Posterior vena cava (tissue), 2 donors: ENCODE data around the gene DHRS4L2. TPM values are rescaled to one million over a fixed set of nuclear protein-coding genes. Genes with fewer than 3 reads are reported as not detected.
"Not testable (repeated sequence)": the region's sequence is repeated elsewhere in the genome, so short reads cannot be mapped to it uniquely, and the experiment has no call there.

ENCODE experiments used
- DNase-seq: peaks from one replicate; pipeline ENCODE4 v3.0.0-alpha.2; 2020; ENCODE audit warnings: low spot score
- intact Hi-C, 2 donors: fragments of 100-400 bp; cut with DNase I; formaldehyde crosslinking; loops; one replicate each; pipeline versions ENCODE4 v1.14.1 to v1.14.2; 2022 to 2023
- total RNA-seq, 2 donors: library from RNA; stranded (reverse); fragmentation: NEBNext Ultra II Directional; extraction: Animal tissue kit (Norgen Biotek cat#: 25700); gene quantifications; one replicate each; pipeline ENCODE4 v1.2.1, GENCODE V29; 2021
- donor health status: DM: yes; HTN: yes; CAD: no.
- donor health status: DM: yes; HTN: yes; CAD: no.

Gene DHRS4L2
- total RNA-seq, 2 donors from 2014 or later: 15.1 to 16.9 TPM

DNA sequence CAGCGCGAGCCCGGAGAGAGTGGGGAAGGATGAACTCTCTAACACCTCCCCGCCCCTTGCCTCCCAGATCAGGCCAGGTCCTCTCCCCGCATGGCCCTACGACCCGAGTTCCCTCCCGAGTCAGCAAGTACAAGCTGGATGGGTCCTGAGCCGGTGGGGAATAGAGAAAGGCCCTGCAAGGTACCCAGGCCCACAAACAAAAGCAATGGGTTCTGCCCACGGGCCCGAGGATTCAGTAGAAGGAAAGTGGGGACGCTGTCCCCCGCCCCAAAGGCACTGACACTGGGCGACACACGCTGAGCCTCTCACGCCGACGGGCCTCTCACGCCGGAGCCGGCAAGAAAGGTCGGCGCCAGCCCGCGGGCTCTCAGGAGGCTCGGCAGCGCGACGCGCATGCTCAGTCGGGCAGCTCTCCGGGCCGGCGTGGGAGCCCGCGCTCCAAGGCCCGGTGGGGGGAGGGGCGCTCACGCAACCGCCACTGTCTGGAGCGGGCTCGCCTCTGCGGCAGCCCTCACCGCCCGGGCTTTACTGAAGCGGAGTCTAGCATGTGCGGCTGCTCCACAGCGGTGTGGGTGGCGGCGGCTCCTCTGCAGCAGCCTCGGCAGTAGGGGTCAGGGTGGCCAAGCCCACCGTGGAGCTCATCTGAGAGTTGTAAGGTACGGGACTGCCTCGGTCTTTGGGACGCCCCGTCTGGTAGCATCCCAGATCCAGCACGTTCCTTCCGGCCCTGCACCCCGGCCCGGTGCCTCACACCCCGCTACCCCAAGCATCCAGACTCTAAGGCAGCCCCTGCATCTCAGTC is 19.0 kb upstream of the DHRS4L2 start:
- DNase-seq: peak; percentile 70
- intact Hi-C loops: loop anchor here in 1 of 2 donors (5.0 kb wide), 1 partner anchor 48 kb away; no protein-coding TSS in a partner anchor

DNA sequence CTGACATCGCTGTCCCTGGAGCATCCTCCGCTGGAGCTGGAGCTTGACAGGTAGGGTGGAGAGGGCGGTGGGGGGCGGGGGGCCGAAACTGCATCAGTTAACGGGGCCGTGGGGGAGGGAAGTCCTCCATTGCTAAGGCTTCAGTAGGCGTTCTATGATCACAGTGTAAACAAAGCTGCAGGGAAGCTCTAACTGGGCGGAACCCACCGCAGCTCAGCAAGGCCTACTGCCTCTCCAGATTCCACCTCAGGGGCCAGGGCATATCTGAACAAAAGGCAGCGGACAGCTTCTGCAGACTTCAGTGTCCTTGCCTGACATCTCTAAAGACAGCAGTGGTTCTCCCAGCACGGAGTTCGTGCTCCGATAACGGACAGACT is 18.5 kb upstream of the DHRS4L2 start:
- DNase-seq: not testable (repeated sequence)
- intact Hi-C loops: loop anchor here in 1 of 2 donors (5.0 kb wide), 1 partner anchor 47 kb away; no protein-coding TSS in a partner anchor

DNA sequence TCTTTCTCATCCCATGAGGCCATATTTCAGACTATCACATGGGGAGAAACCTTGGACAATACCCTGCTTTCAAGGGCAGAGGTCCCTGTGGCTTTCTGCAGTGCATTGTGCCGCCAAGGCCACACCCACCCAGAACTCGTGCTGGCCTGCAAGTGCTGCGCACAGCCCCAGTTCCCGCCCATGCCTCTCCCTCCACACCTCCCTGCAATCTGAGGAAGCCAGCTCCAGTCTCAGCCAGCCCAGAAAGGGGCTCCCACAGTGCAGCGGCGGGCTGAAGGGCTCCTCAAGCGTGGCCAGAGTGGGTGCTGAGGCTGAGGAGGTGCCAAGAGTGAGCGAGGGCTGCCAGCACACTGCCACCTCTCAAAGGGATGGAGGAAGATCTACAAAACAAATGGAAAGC is 15.6 kb upstream of the DHRS4L2 start:
- not testable (repeated sequence) for DNase-seq
- intact Hi-C loops: loop anchor here in 1 of 2 donors (5.0 kb wide), 1 partner anchor 44 kb away; no protein-coding TSS in a partner anchor

DNA sequence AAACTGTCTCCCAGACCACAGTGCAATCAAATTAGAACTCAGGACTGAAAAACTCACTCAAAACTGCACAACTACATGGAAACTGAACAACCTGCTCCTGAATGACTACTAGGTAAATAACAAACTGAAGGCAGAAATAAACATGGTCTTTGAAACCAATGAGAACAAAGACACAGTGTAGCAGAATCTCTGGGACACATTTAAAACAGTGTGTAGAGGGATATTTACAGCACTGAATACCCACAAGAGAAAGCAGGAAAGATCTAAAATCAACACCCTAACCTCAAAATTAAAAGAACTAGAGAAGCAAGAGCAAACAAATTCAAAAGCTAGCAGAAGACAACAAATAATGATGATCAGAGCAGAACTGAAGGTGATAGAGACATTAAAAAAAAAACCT is 14.7 kb upstream of the DHRS4L2 start:
- DNase-seq: not testable (repeated sequence)
- intact Hi-C loops: loop anchor here in 1 of 2 donors (5.0 kb wide), 1 partner anchor 43 kb away; no protein-coding TSS in a partner anchor

DNA sequence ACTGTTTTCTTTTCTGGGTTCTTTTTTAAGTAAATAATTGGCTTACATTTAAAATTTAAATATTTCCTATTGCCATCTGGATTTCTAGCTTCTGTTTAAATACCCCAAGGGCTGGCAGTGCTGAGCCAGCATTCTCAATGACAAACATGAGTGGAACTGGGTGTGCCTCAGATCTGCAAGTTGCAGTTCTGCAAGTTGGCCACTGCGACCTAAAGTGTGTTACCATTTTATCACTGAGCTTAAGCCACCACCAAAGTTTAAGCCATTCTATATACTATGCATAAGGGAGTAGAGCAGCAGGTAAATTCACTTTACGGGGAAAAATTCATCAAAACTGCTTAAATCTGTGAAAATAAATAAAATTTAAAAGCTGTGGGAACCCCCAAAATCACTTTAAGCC is 11.5 kb upstream of the DHRS4L2 start:
- DNase-seq, intact Hi-C loops: not testable (repeated sequence)

DNA sequence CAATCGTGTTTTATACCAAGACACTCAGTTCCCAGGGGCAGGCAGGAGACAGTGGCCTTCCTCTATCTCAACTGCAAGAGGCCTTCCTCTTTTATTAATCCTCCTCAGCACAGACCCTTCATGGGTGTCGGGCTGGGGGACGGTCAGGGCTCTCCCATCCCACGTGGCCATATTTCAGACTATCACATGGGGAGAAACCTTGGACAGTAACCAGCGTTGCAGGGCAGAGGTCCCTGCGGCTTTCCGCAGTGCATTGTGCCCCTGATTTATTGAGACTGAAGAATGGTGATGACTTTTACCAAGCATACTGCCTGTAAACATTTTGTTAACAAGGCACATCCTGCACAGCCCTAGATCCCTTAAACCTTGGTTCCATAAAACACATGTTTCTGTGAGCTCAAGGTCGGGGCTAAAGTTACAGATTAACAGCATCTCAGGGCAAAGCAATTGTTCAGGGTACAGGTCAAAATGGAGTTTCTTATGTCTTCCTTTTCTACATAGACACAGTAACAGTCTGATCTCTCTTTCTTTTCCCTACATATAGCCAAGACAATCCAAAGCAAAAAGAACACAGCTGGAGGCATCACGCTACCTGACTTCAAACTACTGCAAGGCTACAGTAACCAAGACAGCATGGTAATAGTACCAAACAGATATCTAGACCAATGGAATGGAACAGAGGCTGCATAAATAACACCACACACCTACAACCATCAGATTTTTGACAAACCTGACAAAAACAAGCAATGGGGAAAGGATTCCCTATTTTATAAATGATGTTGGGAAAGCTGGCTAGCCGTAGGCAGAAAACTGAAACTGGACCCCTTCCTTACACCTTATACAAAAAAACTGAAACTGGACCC is 6.5 kb upstream of the DHRS4L2 start:
- DNase-seq, intact Hi-C loops: not testable (repeated sequence)

DNA sequence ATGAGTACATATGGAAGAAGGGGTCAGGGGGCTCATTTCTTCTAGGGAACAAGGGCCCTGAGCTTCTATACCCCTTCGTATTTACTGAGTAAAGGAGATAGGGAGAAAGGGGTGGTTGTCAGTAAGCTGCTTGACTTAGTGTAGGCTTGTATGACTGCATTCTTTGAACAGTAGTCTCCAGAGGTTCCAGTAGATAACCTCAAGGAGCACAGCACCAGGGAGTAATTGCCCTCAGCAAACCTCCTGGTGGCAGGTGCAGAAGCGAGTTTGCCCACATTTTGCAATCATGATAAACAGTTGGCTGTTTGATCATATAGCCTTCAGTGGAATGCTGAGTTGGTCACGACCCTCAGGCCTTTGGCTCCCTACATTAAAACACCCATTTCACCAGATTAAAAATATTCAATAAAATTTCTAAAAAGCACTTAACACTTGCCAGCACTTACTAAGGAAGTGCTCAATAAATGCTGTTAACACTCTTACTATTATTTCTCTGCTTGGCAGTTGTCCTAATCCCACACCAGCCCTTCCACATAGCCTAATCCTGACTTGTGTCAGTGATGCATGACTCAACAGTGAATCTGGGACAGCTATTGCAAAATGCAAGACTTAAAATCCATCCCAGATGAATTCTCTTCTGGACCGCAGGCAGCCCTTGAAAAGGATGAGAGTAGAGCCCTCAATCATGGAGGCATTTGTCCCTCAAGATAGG is 3.7 kb upstream of the DHRS4L2 start:
- no peak for DNase-seq
- intact Hi-C loops: no loop called here

DNA sequence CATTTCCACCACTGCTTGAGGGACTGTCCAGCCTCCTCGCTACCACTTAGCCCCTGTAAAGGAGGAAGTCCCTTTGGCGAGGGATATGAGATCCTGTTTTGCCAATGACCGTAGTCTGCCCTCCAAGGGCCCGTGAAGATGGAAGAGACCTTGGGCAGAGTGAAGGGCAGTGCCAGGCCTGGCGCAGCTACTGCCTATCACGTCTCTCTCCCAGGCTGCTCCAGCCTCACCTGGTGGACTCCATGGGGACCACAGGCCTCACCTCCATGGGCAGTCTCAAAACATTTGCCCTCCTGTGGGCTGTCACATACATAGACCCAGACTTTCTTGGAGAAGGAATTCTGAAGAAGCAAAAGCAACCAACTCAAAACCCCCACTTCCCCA is 514 bp upstream of the DHRS4L2 start:
- DNase-seq, intact Hi-C loops: not testable (repeated sequence)

DNA sequence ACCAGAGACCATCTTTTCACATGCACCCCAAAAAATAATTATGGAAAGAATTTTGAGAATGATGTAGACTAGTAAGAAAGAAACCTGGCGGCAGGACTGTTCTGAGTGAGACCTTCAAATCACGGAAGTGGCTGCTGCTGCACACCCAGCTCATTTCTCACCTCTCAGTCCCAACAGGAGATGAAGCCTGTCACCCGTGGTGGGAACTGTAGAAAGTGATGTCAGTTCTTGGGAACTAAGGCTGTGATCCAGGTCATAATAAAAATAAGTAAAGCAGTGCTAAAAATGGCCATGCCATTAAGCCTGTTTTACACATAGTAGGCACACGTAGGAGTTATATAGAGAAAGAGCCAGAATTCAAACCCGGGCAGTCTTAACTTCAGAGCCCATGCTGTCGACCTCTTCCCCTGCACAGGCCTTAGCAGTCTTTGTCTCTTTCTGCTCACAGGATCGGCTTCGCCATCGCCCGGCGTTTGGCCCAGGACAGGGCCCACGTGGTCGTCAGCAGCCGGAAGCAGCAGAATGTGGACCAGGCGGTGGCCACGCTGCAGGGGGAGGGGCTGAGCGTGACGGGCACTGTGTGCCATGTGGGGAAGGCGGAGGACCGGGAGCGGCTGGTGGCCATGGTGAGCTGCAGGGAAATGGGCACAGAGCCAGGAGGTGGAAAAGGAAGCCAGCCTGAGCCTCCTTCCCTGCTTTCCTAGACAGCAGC is 1.2 kb downstream of the DHRS4L2 start:
- DNase-seq: peak; percentile 80
- intact Hi-C loops: not testable (repeated sequence)

DNA sequence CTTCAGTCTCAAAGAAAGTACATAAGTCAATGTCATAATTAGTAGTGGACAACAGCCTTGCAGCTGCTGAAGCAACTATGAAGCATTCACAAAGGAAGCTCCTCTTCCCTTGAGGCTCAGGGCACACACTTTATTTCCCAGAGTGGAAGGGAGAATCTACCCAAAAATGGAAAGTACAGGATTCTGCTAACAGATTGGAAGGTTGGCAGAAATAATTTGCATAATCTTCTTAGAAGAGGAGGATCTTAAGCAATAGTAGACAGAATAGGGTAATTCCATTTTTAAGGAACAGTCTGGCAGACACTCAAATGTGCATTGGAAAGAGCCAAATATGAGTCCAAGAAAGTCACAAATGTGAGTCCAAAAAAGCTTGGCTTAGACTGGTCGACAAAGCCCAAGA is 2.2 kb downstream of the DHRS4L2 start:
- intact Hi-C loops, DNase-seq: not testable (repeated sequence)

DNA sequence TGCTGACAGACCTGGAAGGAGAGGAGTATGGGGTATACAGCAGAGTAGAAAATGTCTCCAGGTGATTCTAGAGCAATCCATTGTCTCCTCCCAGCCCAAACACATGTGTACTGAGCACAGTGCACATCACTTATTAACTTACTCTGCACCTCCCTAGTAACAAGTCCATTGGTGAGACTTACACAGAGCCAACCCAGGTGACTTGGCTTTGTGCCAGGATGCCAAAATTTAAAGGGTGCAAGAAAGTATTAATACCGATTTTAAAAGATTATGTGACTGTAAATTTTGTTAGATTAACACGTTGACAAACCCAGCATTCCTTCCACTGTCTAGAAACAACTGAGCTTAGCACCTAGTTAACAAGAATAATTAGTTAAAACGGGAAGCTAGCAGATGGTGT is 4.3 kb downstream of the DHRS4L2 start:
- intact Hi-C loops, DNase-seq: not testable (repeated sequence)

DNA sequence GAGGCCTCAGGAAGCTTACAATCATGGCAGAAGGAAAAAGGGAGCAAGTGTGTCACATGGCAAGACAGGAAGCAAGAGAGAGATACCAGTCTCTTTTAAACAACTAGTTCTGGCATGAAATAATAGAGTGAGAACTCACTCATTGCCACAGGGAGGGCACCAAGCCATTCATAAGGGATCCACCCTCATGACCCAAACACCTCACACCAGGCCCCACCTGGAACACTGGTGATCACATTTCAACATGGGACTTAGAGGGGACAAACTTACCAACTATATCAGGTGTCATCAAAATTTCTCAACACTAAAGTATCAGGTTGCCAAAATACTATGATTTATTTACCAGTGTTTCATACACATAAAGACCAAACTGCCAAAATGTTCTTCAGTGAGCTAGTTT is 7.3 kb downstream of the DHRS4L2 start:
- DNase-seq, intact Hi-C loops: not testable (repeated sequence)

DNA sequence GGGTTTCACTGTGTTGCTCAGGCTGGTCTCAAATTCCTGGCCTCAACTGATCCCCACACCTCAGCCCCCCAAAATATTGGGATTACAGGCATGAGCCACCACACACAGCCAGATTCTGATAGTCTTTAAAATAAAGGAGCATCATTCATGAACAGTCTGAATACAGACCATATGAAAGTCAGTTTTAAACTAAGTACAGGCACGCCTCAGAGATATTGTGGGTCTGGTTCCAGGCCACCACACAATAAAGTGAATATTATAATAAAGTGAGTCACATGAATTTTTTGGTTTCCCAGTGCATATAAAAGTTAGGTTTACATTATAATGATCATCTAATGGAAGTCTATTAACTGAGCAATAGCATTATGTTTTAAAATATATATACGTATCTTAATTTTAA is 8.1 kb downstream of the DHRS4L2 start:
- DNase-seq, intact Hi-C loops: not testable (repeated sequence)

DNA sequence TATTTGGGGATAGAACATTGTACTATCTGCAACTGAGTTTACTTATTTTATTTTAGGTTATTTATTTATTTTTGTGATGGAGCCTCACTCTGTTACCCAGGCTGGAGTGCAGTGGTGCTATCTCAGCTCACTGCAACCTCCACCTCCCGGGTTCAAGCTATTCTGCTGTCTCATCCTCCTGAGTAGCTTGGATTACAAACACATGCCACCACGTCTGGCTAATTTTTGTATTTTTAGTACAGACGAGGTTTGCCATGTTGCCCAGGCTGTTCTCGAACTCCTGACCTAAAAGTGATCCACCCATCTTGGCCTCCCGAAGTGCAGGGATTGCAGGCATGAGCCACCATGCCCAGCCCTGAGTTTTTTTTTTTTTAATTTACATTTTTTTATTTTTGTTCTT is 10.9 kb downstream of the DHRS4L2 start:
- intact Hi-C loops, DNase-seq: not testable (repeated sequence)

DNA sequence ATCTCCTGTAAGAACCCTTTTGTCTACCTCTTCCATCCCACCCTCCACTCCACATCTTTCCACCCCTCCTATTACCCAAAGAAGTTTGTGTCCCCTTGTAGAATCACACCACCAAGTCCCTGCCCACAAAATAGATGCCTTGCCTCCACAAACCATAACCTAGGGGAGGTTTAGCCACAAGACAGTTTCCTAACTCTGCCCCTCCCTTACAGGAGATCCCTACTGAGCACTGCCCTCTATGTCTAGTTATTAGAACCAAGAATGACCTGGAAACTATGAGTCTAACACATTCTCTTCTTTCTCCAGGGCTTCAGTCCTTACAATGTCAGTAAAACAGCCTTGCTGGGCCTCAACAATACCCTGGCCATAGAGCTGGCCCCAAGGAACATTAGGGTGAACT is 12.3 kb downstream of the DHRS4L2 start:
- DNase-seq, intact Hi-C loops: not testable (repeated sequence)

DNA sequence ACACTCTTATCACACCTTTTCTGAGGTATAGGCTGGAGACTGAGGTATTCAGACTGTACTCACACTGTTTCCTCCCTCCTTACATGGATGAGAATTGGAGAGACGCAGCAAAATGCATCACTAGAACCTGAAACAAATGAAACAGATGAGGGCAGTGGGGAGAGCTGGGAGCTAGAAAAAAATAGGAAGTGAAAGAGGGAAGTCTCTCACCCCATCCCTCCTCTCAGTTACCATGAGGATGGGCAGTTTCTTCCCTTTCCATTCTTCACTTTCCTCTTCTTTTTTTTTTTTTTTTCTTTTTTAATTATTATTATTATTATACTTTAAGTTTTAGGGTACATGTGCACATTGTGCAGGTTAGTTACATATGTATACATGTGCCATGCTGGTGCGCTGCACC is 12.9 kb downstream of the DHRS4L2 start:
- DNase-seq, intact Hi-C loops: not testable (repeated sequence)

DNA sequence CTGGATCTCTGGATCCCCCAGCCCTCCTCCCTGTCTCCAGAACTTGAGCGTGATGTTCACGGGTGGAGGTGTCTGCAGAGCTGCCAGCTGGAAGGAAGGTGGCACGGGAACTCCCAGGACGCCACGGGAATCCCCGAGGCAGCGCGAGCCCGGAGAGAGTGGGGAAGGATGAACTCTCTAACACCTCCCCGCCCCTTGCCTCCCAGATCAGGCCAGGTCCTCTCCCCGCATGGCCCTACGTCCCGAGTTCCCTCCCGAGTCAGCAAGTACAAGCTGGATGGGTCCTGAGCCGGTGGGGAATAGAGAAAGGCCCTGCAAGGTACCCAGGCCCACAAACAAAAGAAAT is 17.7 kb downstream of the DHRS4L2 start:
- intact Hi-C loops, DNase-seq: not testable (repeated sequence)

DNA sequence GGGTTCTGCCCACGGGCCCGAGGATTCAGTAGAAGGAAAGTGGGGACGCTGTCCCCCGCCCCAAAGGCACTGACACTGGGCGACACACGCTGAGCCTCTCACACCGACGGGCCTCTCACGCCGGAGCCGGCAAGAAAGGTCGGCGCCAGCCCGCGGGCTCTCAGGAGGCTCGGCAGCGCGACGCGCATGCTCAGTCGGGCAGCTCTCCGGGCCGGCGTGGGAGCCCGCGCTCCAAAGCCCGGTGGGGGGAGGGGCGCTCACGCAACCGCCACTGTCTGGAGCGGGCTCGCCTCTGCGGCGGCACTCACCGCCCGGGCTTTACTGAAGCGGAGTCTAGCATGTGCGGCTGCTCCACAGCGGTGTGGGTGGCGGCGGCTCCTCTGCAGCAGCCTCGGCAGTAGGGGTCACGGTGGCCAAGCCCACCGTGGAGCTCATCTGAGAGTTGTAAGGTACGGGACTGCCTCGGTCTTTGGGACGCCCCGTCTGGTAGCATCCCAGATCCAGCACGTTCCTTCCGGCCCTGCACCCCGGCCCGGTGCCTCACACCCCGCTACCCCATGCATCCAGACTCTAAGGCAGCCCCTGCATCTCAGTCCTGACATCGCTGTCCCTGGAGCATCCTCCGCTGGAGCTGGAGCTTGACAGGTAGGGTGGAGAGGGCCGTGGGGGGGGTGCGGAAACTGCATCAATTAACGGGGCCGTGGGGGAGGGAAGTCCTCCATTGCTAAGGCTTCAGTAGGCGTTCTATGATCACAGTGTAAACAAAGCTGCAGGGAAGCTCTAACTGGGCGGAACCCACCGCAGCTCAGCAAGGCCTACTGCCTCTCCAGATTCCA is 18.3 kb downstream of the DHRS4L2 start:
- intact Hi-C loops, DNase-seq: not testable (repeated sequence)
